ENCODE results near the gene CCDC9B. TPM values are rescaled to one million over a fixed set of nuclear protein-coding genes. Genes with fewer than 3 reads are reported as not detected.

The CCDC9B gene
- total RNA-seq, 2 donors from 2014 or later, result 17.1 to 26.4 TPM

- H3K9me3 ChIP-seq, result no peaks in the 10 kb centered on the region
- H3K4me1 ChIP-seq, result no peaks in the 10 kb centered on the region
- no peak overlapping the region for H3K27ac ChIP-seq
- intact Hi-C loops (cut with DNase I), result no loop called here
- H3K36me3 ChIP-seq (replicated peaks in 1 of 2; ENCODE audit: insufficient read depth in 1 of 2, low read depth in 2 of 2), result no peaks in the 10 kb centered on the region
- ATAC-seq, result no peak
- 56 to 66% methylated on average over 10 to 11 of the region's 11 CpGs for WGBS, 2 donors
- DNase-seq, result no peak
- no peak overlapping the region for H3K4me3 ChIP-seq
- no peak for TF ChIP-seq CTCF (IDR thresholded peaks at IDR 0.05)
- no peak for TF ChIP-seq POLR2A (IDR thresholded peaks at IDR 0.05)
- H3K27me3 ChIP-seq, result no peaks in the 10 kb centered on the region
Observed at GRCh38 chr15:40302981-40303380, 37.8 kb downstream of the CCDC9B start.

GRCh38 chr15:40302288-40302886 is 38.4 kb downstream of the CCDC9B start:
- no peak for ATAC-seq
- no peaks in the 10 kb centered on the region for H3K36me3 ChIP-seq (replicated peaks in 1 of 2; ENCODE audit: insufficient read depth in 1 of 2, low read depth in 2 of 2)
- no peak for DNase-seq
- no peaks in the 10 kb centered on the region for H3K4me1 ChIP-seq
- WGBS, 2 donors, result 89% methylated on average over 14 to 19 of the region's 19 CpGs
- no peaks in the 10 kb centered on the region for H3K27me3 ChIP-seq
- no peaks in the 10 kb centered on the region for H3K9me3 ChIP-seq
- intact Hi-C loops (cut with DNase I), result no loop called here
- H3K4me3 ChIP-seq, result no peak overlapping the region
- TF ChIP-seq CTCF (IDR thresholded peaks at IDR 0.05) (no peak), POLR2A (IDR thresholded peaks at IDR 0.05) (no peak)
- H3K27ac ChIP-seq, result no peak overlapping the region

- 72 to 75% methylated on average over 11 to 12 of the region's 12 CpGs for WGBS, 2 donors
- ATAC-seq (no peak), DNase-seq (no peak)
- no peaks in the 10 kb centered on the region for H3K27me3 ChIP-seq
- H3K4me1 ChIP-seq, result peaks cover 2% of the 10 kb centered on the region
- no peaks in the 10 kb centered on the region for H3K36me3 ChIP-seq (replicated peaks in 1 of 2; ENCODE audit: insufficient read depth in 1 of 2, low read depth in 2 of 2)
- TF ChIP-seq POLR2A (IDR thresholded peaks at IDR 0.05) (no peak), CTCF (IDR thresholded peaks at IDR 0.05) (no peak)
- intact Hi-C loops (cut with DNase I), result no loop called here
- H3K9me3 ChIP-seq, result no peaks in the 10 kb centered on the region
- H3K4me3 ChIP-seq, result no peak overlapping the region
- H3K27ac ChIP-seq, result no peak overlapping the region
Observed at GRCh38 chr15:40301467-40302179, 39.1 kb downstream of the CCDC9B start.

DNA sequence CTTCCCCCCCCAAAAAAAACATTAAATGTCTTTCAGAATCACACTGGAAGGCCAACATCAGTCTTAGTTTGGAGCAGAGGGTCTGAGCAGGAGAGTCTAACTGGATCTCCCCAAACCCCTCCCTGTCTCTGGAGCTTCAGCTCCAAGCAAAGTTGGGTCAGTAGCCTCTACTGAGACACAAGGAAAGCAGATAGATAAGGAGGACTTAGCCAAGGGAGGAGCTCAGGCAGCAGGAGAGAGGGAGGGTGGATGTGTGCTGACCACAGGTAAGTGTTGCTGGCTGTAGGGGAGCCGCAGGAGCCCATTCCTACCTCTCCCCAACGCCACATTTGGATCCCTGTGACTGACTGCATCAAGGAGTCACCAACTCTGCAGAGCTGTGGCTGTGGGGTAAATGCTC is 40.0 kb downstream of the CCDC9B start:
- Histone ChIP-seq H3K27ac (no peak overlapping the region), H3K4me3 (no peak overlapping the region), H3K4me1 (peaks cover 10% of the 10 kb centered on the region), H3K9me3 (no peaks in the 10 kb centered on the region), H3K36me3 (replicated peaks in 1 of 2; ENCODE audit: insufficient read depth in 1 of 2, low read depth in 2 of 2) (no peaks in the 10 kb centered on the region), H3K27me3 (no peaks in the 10 kb centered on the region)
- intact Hi-C loops (cut with DNase I), result no loop called here
- DNase-seq (no peak), ATAC-seq (no peak)
- 96 to 100% methylated on average over 2 of the region's 2 CpGs for WGBS, 2 donors
- no peak for TF ChIP-seq CTCF (IDR thresholded peaks at IDR 0.05)
- TF ChIP-seq POLR2A (IDR thresholded peaks at IDR 0.05), result no peak

- H3K4me3 ChIP-seq, result no peak overlapping the region
- no peaks in the 10 kb centered on the region for H3K36me3 ChIP-seq (replicated peaks in 1 of 2; ENCODE audit: insufficient read depth in 1 of 2, low read depth in 2 of 2)
- ATAC-seq (no peak), DNase-seq (no peak)
- H3K4me1 ChIP-seq, result peaks cover 14% of the 10 kb centered on the region
- no peaks in the 10 kb centered on the region for H3K27me3 ChIP-seq
- no peaks in the 10 kb centered on the region for H3K9me3 ChIP-seq
- 93 to 100% methylated on average over 2 of the region's 2 CpGs for WGBS, 2 donors
- no peak overlapping the region for H3K27ac ChIP-seq
- no peak for TF ChIP-seq CTCF (IDR thresholded peaks at IDR 0.05)
- TF ChIP-seq POLR2A (IDR thresholded peaks at IDR 0.05), result no peak
- intact Hi-C loops (cut with DNase I), result no loop called here
Observed at GRCh38 chr15:40300367-40300766, 40.4 kb downstream of the CCDC9B start.

Measured in body of pancreas (tissue), 4 donors.